OCI-M1 (cell line): ENCODE data around the gene THAP10.
"Not testable (repeated sequence)": the region's sequence is repeated elsewhere in the genome, so short reads cannot be mapped to it uniquely, and the experiment has no call there.

ENCODE experiments used
- DNase-seq: peaks from one replicate; lab custom pipeline; 2025; lab: John Stamatoyannopoulos, UW

The THAP10 gene

GRCh38 chr15:70876683-70877082 is 15.6 kb downstream of the THAP10 start:
- no peak for DNase-seq

GRCh38 chr15:70876011-70876410 is 16.2 kb downstream of the THAP10 start:
- no peak for DNase-seq

DNA sequence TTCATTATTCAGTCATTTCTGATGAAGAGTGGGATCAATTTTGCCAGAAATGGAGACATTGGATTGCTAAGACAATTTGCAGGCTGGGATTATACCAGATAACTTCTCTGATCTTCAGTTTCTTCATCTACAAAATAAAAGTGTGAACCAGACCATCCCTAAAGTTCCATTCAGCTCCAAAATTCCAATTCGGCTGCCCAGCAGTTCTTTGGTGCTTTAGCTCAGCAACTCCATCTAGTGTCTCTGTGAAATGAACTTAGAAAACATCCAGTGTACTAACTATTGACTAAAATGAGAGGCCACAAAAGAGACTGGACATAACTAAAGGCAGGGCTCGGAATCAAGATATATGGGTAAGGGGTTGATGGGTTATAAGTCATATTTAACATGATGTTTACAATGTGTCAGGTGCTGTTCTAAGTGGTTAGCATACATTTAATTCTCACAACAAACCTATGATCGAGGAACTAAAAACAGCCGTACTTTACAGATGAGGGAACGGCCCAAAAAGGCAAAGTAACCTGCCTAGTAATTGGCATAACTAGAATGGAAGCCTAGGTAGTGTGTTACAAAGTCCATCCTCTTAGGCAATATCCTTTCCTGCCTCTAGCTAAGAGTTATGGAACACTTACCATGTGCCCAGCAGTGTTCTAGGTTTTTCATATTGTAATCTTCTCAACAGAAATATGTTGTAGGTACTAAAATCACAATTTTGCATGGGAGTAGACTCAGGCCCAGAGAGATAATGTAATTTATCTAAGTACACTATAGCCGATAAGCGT is 17.0 kb downstream of the THAP10 start:
- DNase-seq = peak; percentile 33

GRCh38 chr15:70873232-70874054 is 18.8 kb downstream of the THAP10 start:
- DNase-seq = no peak

DNA sequence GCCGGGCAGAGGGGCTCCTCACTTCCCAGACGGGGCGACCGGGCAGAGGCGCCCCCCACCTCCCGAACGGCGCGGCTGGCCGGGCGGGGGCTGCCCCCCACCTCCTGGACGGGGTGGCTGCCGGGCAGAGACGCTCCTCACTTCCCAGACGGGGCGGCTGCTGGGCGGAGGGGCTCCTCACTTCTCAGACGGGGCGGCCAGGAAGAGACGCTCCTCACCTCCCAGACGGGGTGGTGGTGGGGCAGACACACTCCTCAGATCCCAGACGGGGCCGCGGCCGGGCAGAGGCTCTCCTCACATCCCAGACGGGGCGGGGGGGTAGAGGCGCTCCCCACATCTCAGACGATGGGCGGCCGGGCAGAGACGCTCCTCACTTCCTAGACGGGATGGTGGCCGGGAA is 20.7 kb downstream of the THAP10 start:
- DNase-seq = not testable (repeated sequence)

GRCh38 chr15:70870051-70870450 is 22.2 kb downstream of the THAP10 start:
- DNase-seq = peak; percentile 48

DNA sequence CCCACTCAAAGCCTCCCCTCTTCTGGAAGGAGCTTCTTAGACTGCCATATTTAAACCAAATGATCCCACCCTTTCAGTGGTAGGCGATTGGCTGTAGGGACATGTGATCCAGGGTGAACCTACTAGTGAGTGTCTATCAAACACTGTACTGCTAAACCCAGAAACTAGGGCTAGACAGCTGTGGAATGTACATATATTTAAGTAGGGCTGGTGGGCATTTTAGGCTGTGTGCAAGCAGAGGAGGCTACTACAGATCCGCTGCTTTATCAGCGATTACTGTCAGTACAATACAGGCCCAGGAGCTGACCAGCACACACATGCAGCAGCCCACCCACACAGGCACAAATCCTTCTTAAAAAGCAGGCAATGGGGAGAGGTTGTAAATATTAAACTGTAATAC is 22.9 kb downstream of the THAP10 start:
- DNase-seq = no peak

GRCh38 chr15:70867911-70868467 is 24.2 kb downstream of the THAP10 start:
- DNase-seq = no peak

DNA sequence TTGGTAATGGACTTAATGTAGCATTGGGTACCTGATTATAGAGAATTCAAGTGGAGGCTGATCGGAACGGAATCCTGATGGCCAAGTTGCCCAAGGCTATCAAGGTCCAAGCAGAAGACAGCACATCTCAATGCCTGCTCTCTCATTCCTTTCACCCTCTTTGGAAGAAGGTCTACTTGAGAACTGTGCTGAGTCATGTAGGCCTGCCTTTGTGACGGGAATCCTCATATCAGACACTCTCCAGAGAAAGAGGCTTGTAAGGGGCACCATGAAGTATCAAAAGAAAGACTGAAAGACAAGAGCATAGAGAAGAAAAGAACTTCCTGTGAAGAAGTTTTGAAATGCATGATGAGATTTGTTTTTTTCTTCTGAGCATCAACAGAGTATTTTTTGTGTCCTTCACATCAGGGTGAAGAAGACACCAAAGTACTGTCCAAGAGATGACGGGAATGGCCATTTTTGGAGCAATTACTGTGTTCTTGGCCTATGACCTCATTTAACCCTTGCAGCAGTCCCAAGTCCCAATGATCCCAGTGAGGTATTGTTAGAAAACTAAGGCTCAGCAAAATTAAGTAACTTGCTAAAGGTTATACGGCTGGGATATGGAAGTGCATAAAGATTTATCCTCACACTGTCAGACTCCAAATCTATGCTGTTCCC is 25.1 kb downstream of the THAP10 start:
- peak; percentile 19 for DNase-seq

DNA sequence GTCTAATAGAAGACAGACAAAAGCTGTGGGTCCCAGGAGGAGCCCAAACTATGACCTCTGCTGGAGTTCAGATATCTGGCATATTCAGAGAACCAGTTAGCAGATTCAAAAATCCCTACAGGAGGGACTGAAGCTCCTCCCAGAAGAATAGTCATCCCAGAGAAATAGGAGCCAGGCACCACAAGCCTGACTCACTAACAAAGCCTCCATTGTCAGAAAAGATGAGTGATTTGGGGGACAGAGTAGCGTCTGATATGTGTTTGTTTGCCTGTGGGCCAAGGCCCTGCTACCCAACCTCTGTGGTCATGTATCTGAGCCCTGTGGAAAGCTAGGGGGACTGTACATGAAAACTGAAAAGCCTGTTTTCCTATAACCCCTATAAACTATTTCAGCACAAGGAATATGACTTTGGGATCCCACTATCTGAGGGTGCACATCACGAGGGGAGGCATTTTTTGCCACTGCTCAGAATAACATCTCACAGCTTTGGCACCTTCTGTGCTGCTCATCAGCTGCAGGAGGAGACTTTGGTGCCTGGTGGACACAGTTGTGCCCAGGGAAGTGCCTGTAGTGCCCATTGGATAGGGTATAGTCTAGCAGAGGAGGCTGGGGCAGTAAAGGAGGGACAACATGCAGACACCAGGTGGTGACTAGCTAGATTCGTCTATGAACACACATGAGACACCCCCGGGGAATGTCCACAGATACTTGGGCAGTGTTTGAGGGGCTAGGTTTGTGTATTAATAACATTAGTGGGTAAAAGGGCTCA is 28.6 kb downstream of the THAP10 start:
- DNase-seq = no peak

GRCh38 chr15:70859998-70860397 is 32.2 kb downstream of the THAP10 start:
- no peak for DNase-seq

DNA sequence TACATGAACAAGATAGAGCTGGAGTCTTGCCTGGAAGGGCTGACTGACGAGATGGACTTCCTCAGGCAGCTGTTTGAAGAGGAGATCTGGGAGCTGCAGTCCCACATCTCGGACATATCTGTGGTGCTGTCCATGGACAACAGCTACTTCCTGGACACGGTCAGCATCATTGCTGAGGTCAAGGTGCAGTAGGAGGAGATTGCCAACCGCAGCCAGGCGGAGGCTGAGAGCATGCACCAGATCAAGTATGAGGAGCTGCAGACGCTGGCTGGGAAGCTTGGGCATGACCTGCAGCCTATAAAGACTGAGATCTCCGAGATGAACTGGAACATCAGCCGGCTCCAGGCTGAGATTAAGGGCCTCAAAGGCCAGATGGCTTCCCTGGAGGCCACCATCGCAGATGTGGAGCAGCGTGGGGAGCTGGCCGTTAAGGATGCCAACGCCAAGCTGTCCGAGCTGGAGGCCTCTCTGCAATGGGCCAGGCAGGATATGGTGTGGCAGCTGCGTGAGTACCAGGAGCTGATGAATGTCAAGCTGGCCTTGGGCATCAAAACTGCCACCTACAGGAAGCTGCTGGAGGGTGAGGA is 32.8 kb downstream of the THAP10 start:
- no peak for DNase-seq

- DNase-seq = not testable (repeated sequence)
Measured at GRCh38 chr15:70858614-70859321, 33.5 kb downstream of the THAP10 start.

DNA sequence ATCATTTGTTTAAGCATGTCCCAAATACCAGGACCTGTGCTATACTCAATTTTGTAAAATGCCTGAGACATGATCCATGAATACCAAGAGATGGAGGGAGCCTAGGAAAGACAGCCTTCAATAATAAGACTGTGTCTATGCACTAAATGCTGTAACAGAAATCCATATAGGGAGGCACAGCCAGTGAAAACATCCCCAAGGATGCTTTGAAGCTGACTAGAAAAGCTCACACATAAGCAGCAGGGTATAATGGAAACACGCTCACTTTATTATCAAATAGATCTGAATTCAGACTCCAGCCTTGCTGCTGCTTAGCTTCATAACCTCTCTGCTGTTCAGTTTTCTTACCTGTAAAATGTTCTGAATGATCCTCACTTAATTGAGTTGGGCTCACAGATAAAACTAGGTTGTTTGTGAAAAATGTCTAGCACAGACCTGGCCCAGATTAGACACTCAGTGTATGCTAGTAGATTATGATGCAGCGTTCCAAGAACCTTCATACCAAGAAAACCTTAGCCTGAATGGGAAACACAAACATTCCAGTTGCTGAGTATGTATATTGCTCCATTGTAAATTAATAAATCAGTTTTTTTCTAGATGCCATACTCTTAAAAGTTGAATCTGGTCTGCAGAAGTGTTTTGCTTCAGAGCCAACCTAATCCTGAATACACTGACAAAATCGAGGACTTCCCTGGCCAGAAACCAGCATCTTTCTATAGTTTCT is 34.5 kb downstream of the THAP10 start:
- DNase-seq = no peak

- peak; percentile 66 for DNase-seq
Measured at GRCh38 chr15:70856884-70857561, 35.2 kb downstream of the THAP10 start.

- DNase-seq = no peak
Measured at GRCh38 chr15:70856177-70856883, 35.9 kb downstream of the THAP10 start.

- DNase-seq = no peak
Measured at GRCh38 chr15:70855764-70856163, 36.5 kb downstream of the THAP10 start.

- no peak for DNase-seq
Measured at GRCh38 chr15:70854666-70854976, 37.6 kb downstream of the THAP10 start.
